ENCODE measurements around the gene ANKRD27. TPM values are rescaled to one million over a fixed set of nuclear protein-coding genes. Genes with fewer than 3 reads are reported as not detected.

The ANKRD27 gene
- total and polyA plus RNA-seq, 10 of the 15 experiments (the other 5 are each of a cell fraction or from before 2014, with no cell fraction given) = 2.8 to 49.9 (median 28.5) TPM

- peak; percentile 78 for TF ChIP-seq ZNF687 (IDR thresholded peaks at IDR 0.05)
- no peak for TF ChIP-seq TARDBP (IDR thresholded peaks at IDR 0.05; ENCODE audit: borderline replicate concordance)
- peak; percentile 81 for TF ChIP-seq POLR2AphosphoS5 (IDR thresholded peaks at IDR 0.05; ENCODE audit: low read length)
- no peak for TF ChIP-seq ATF2 (IDR thresholded peaks at IDR 0.05; ENCODE audit: low read length)
- TF ChIP-seq ZNF24 (IDR thresholded peaks at IDR 0.05) = no peak
- no peak for TF ChIP-seq JUND (IDR thresholded peaks at IDR 0.05; ENCODE audit: low read depth, low read length)
- TF ChIP-seq ZBTB4 (CRISPR knock-in tag; IDR thresholded peaks at IDR 0.05) = no peak
- no peak for TF ChIP-seq BCL11A (IDR thresholded peaks at IDR 0.05; ENCODE audit: low read depth, low read length)
- no peak for TF ChIP-seq BCL3 (IDR thresholded peaks at IDR 0.05; ENCODE audit: borderline replicate concordance, insufficient read depth, low read depth, low read length, poor library complexity, severe bottlenecking)
- no peak for TF ChIP-seq MYB (IDR thresholded peaks at IDR 0.05; ENCODE audit: borderline replicate concordance, low read depth, low read length)
- TF ChIP-seq MLLT1 (IDR thresholded peaks at IDR 0.05) = peak; percentile 100
- TF ChIP-seq, protein P1, sequence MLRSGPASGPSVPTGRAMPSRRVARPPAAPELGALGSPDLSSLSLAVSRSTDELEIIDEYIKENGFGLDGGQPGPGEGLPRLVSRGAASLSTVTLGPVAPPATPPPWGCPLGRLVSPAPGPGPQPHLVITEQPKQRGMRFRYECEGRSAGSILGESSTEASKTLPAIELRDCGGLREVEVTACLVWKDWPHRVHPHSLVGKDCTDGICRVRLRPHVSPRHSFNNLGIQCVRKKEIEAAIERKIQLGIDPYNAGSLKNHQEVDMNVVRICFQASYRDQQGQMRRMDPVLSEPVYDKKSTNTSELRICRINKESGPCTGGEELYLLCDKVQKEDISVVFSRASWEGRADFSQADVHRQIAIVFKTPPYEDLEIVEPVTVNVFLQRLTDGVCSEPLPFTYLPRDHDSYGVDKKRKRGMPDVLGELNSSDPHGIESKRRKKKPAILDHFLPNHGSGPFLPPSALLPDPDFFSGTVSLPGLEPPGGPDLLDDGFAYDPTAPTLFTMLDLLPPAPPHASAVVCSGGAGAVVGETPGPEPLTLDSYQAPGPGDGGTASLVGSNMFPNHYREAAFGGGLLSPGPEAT (IDR thresholded peaks at IDR 0.05; ENCODE audit: low read depth) = no peak
- TF ChIP-seq SIN3A (IDR thresholded peaks at IDR 0.05; ENCODE audit: low read depth, low read length) = peak; percentile 35; the same call in 1 of the 2 replicates
- TF ChIP-seq SRF (IDR thresholded peaks at IDR 0.05; ENCODE audit: low read depth in 2 of 2, low read length in 2 of 2) = peak; percentile 84 to 98
- peak; percentile 64 for TF ChIP-seq NRF1 (conservative IDR thresholded peaks at IDR 0.05; ENCODE audit: low read depth, low read length)
Measured at GRCh38 chr19:32580901-32581704, 93.9 kb downstream of the ANKRD27 start, which contains the start of gene PDCD5 (continued).

All from GM12878 (cell line).